Neural progenitor cell (in vitro differentiated cells): ENCODE results near the gene RAD51B. TPM values are rescaled to one million over a fixed set of nuclear protein-coding genes. Genes with fewer than 3 reads are reported as not detected.
A peak's percentile ranks its signal among the peaks of the same experiment; 100 is the strongest.

Experiments used
- DNase-seq: peaks from one replicate; pipeline ENCODE4 v3.0.0-alpha.2; 2016; ENCODE audit warnings: low spot score
- H2AFZ ChIP-seq: fragments of 200-600 bp; sonication (generic); replicated peaks from 2 replicates; pipeline ENCODE4 v1.6.1; 2016; ENCODE audit warnings: antibody characterized with exemption
- H3F3A ChIP-seq: fragments of 200-600 bp; sonication (generic); 2 replicates; pipeline ENCODE4 v1.6.1; 2016; ENCODE audit warnings: antibody characterized with exemption, low read depth
- H3K27ac ChIP-seq: fragments of 200-600 bp; sonication (generic); 2 replicates; pipeline ENCODE4 v1.5.1; 2016; ENCODE audit warnings: mild to moderate bottlenecking
- H3K27me3 ChIP-seq: fragments of 200-600 bp; sonication (generic); 2 replicates; pipeline ENCODE4 v1.6.1; 2016; ENCODE audit warnings: mild to moderate bottlenecking, moderate library complexity
- H3K36me3 ChIP-seq: fragments of 200-600 bp; sonication (generic); 2 replicates; pipeline ENCODE4 v1.5.1; 2016
- H3K4me1 ChIP-seq: fragments of 200-600 bp; sonication (generic); 2 replicates; pipeline ENCODE4 v1.6.1; 2016; ENCODE audit warnings: mixed run types
- H3K4me2 ChIP-seq: fragments of 200-600 bp; sonication (generic); 2 replicates; pipeline ENCODE4 v1.6.1; 2016
- H3K4me3 ChIP-seq: fragments of 200-600 bp; sonication (generic); 2 replicates; pipeline ENCODE4 v1.5.1; 2016
- H3K79me2 ChIP-seq: fragments of 200-600 bp; sonication (generic); 2 replicates; pipeline ENCODE4 v1.6.1; 2016; ENCODE audit warnings: low read depth
- H3K9ac ChIP-seq: fragments of 200-600 bp; sonication (generic); 2 replicates; pipeline ENCODE4 v1.6.1; 2016
- H3K9me3 ChIP-seq: fragments of 200-600 bp; sonication (generic); 2 replicates; pipeline ENCODE4 v1.5.1; 2016; ENCODE audit warnings: low read depth
- H4K20me1 ChIP-seq: fragments of 200-600 bp; sonication (generic); 2 replicates; pipeline ENCODE4 v1.6.1; 2016; ENCODE audit warnings: low read depth
- H3K27ac Mint-ChIP-seq: 3 replicates; pipeline ENCODE4 v1.8.0; 2021; ENCODE audit warnings: mixed read lengths
- H3K27me3 Mint-ChIP-seq: 2 replicates; pipeline ENCODE4 v1.8.0; 2022; ENCODE audit warnings: low read depth, mild to moderate bottlenecking, inconsistent platforms, moderate library complexity, mixed read lengths; ENCODE audit not compliant: insufficient read depth
- H3K36me3 Mint-ChIP-seq: 3 replicates; pipeline ENCODE4 v1.8.0; 2021; ENCODE audit warnings: mixed read lengths
- H3K4me1 Mint-ChIP-seq: 3 replicates; pipeline ENCODE4 v1.8.0; 2021; ENCODE audit warnings: mixed read lengths
- H3K4me3 Mint-ChIP-seq: 3 replicates; pipeline ENCODE4 v1.8.0; 2021; ENCODE audit warnings: mild to moderate bottlenecking, moderate library complexity, mixed read lengths
- H3K9me3 Mint-ChIP-seq: 3 replicates; pipeline ENCODE4 v1.8.0; 2020; ENCODE audit warnings: mixed read lengths
- EZH2 ChIP-seq: fragments of 200-600 bp; sonication (generic); IDR thresholded peaks from 2 replicates; pipeline ENCODE4 v1.6.1; 2017; ENCODE audit warnings: antibody characterized with exemption, mild to moderate bottlenecking, moderate library complexity
- EZH2phosphoT487 ChIP-seq: fragments of 200-600 bp; sonication (generic); IDR thresholded peaks from 2 replicates; pipeline ENCODE4 v1.6.1; 2017; ENCODE audit warnings: antibody characterized with exemption
- total RNA-seq: library from RNA; depleted of rRNA; stranded (reverse); fragments of >200 nt; gene quantifications from 2 replicates; pipeline ENCODE4 v1.2.3, GENCODE V29; 2015; ENCODE audit warnings: low replicate concordance
- TF ChIP-seq, protein P1 (sequence below): fragments of 200-600 bp; sonication (generic); IDR thresholded peaks from 2 replicates; pipeline ENCODE4 v1.5.1; 2017; ENCODE audit warnings: antibody characterized with exemption, mild to moderate bottlenecking

RAD51B gene
- total RNA-seq, 1 donor from 2014 or later, result 50.5 TPM

GRCh38 chr14:68609012-68609411 is 789.4 kb downstream of the RAD51B start:
- no peak overlapping the region for H3K9ac ChIP-seq
- H3K4me2 ChIP-seq, result no peak overlapping the region
- no peak for TF ChIP-seq EZH2phosphoT487
- Mint-ChIP-seq H3K36me3 (peaks cover 3% of the 10 kb centered on the region), H3K9me3 (peaks cover 10% of the 10 kb centered on the region), H3K4me1 (peaks cover 25% of the 10 kb centered on the region), H3K27me3 (peaks cover 4% of the 10 kb centered on the region), H3K27ac (no peak overlapping the region), H3K4me3 (no peak overlapping the region)
- no peak overlapping the region for H3K4me3 ChIP-seq
- no peaks in the 10 kb centered on the region for H3K27me3 ChIP-seq
- no peak overlapping the region for H2AFZ ChIP-seq
- peaks cover 30% of the 10 kb centered on the region for H3F3A ChIP-seq
- H3K9me3 ChIP-seq, result no peaks in the 10 kb centered on the region
- no peaks in the 10 kb centered on the region for H3K79me2 ChIP-seq
- no peaks in the 10 kb centered on the region for H4K20me1 ChIP-seq
- H3K4me1 ChIP-seq, result peaks cover 36% of the 10 kb centered on the region
- no peak for DNase-seq
- no peak overlapping the region for H3K27ac ChIP-seq
- H3K36me3 ChIP-seq, result no peaks in the 10 kb centered on the region

DNA sequence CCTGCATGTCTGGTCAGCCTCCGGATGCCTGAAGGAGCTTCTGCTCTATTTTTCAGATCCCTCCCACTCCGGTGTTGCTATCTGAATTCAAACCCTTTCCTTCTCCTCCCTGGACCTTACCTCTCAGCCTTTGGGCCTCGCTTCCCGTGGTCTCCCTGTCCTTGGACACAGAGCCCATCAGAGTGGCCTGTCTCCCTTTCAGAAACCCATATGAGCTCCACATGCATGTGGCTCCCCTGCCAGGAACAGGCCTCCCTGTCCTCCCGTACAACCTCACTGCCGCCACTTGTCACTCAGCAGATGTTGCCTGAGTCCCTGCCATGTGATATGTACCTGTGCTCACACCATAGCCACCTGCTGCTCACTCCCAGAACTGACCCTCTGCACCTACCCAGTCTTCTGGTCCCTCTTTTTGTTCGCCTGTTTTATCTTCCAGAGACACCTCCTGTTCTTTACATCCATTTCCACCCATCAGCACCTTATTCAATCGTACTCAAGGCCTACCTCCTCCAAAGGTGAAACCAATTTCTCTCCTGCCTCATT is 790.7 kb downstream of the RAD51B start:
- Mint-ChIP-seq H3K4me1 (peaks cover 25% of the 10 kb centered on the region), H3K36me3 (peaks cover 10% of the 10 kb centered on the region), H3K9me3 (peaks cover 21% of the 10 kb centered on the region), H3K27me3 (peaks cover 6% of the 10 kb centered on the region), H3K27ac (no peak overlapping the region), H3K4me3 (no peak overlapping the region)
- no peaks in the 10 kb centered on the region for H3K36me3 ChIP-seq
- peaks cover 30% of the 10 kb centered on the region for H3F3A ChIP-seq
- peaks cover 3% of the 10 kb centered on the region for H3K9me3 ChIP-seq
- no peaks in the 10 kb centered on the region for H3K27me3 ChIP-seq
- no peak overlapping the region for H3K27ac ChIP-seq
- no peak overlapping the region for H3K9ac ChIP-seq
- no peak for TF ChIP-seq EZH2
- TF ChIP-seq, protein P1, sequence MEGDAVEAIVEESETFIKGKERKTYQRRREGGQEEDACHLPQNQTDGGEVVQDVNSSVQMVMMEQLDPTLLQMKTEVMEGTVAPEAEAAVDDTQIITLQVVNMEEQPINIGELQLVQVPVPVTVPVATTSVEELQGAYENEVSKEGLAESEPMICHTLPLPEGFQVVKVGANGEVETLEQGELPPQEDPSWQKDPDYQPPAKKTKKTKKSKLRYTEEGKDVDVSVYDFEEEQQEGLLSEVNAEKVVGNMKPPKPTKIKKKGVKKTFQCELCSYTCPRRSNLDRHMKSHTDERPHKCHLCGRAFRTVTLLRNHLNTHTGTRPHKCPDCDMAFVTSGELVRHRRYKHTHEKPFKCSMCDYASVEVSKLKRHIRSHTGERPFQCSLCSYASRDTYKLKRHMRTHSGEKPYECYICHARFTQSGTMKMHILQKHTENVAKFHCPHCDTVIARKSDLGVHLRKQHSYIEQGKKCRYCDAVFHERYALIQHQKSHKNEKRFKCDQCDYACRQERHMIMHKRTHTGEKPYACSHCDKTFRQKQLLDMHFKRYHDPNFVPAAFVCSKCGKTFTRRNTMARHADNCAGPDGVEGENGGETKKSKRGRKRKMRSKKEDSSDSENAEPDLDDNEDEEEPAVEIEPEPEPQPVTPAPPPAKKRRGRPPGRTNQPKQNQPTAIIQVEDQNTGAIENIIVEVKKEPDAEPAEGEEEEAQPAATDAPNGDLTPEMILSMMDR, result no peak
- no peak for TF ChIP-seq EZH2phosphoT487
- no peak overlapping the region for H3K4me3 ChIP-seq
- peaks cover 32% of the 10 kb centered on the region for H3K4me1 ChIP-seq
- H4K20me1 ChIP-seq, result no peaks in the 10 kb centered on the region
- no peak for DNase-seq
- H2AFZ ChIP-seq, result no peak overlapping the region
- H3K4me2 ChIP-seq, result no peak overlapping the region
- H3K79me2 ChIP-seq, result no peaks in the 10 kb centered on the region

- Mint-ChIP-seq H3K4me3 (no peak overlapping the region), H3K27ac (peak overlapping the region; percentile 37), H3K36me3 (peaks cover 12% of the 10 kb centered on the region), H3K27me3 (peaks cover 6% of the 10 kb centered on the region), H3K4me1 (peaks cover 18% of the 10 kb centered on the region), H3K9me3 (peaks cover 31% of the 10 kb centered on the region)
- no peak overlapping the region for H3K4me3 ChIP-seq
- H3F3A ChIP-seq, result peaks cover 29% of the 10 kb centered on the region
- H3K9me3 ChIP-seq, result peaks cover 10% of the 10 kb centered on the region
- peaks cover 28% of the 10 kb centered on the region for H3K4me1 ChIP-seq
- H3K4me2 ChIP-seq, result no peak overlapping the region
- DNase-seq, result no peak
- H3K27me3 ChIP-seq, result no peaks in the 10 kb centered on the region
- no peak overlapping the region for H2AFZ ChIP-seq
- H3K79me2 ChIP-seq, result no peaks in the 10 kb centered on the region
- H3K27ac ChIP-seq, result no peak overlapping the region
- H4K20me1 ChIP-seq, result no peaks in the 10 kb centered on the region
- H3K36me3 ChIP-seq, result peaks cover 11% of the 10 kb centered on the region
- TF ChIP-seq, protein P1, result no peak
- TF ChIP-seq EZH2, result no peak
- no peak for TF ChIP-seq EZH2phosphoT487
- no peak overlapping the region for H3K9ac ChIP-seq
These were observed 792.0 kb downstream of the RAD51B start for GRCh38 chr14:68611599-68611998.

GRCh38 chr14:68612049-68612448 is 792.5 kb downstream of the RAD51B start:
- Histone ChIP-seq H3K9ac (no peak overlapping the region), H3K9me3 (peaks cover 14% of the 10 kb centered on the region), H3F3A (peaks cover 26% of the 10 kb centered on the region), H3K4me3 (no peak overlapping the region), H3K36me3 (peaks cover 15% of the 10 kb centered on the region), H3K79me2 (no peaks in the 10 kb centered on the region), H4K20me1 (no peaks in the 10 kb centered on the region), H3K4me2 (no peak overlapping the region), H3K27ac (no peak overlapping the region), H3K4me1 (peaks cover 24% of the 10 kb centered on the region), H2AFZ (no peak overlapping the region), H3K27me3 (no peaks in the 10 kb centered on the region)
- peak overlapping the region; percentile 1 for H3K27ac Mint-ChIP-seq
- H3K27me3 Mint-ChIP-seq, result peaks cover 6% of the 10 kb centered on the region
- H3K36me3 Mint-ChIP-seq, result peaks cover 15% of the 10 kb centered on the region
- TF ChIP-seq EZH2phosphoT487 (no peak), EZH2 (no peak)
- TF ChIP-seq, protein P1, result no peak
- no peak overlapping the region for H3K4me3 Mint-ChIP-seq
- no peak for DNase-seq
- peaks cover 13% of the 10 kb centered on the region for H3K4me1 Mint-ChIP-seq
- peaks cover 36% of the 10 kb centered on the region for H3K9me3 Mint-ChIP-seq
